PC-3 (cell line): Measurements from ENCODE around the gene SLC22A24. TPM values are rescaled to one million over a fixed set of nuclear protein-coding genes. Genes with fewer than 3 reads are reported as not detected.

ENCODE experiments used
- ATAC-seq: fragments of 200-7000 bp; cut with Tn5 transposase; 2 replicates; pipeline ENCODE4 v1.9.1; 2020; ENCODE audit warnings: mild to moderate bottlenecking, moderate library complexity
- BruUV-seq: library from RNA; stranded (reverse); fragments of 400-500 nt; replicated peaks from 2 replicates; lab custom pipeline; 2021; lab: Mats Ljungman, UMichigan
- CTCF ChIA-PET: fragments of 300-600 bp; sonication (Branson Sonifier 250); formaldehyde crosslinking; loops from one replicate; lab custom pipeline; 2022; ENCODE audit warnings: antibody characterized with exemption; lab: Charles Lee
- POLR2A ChIA-PET: fragments of 300-600 bp; sonication (Branson Sonifier 250); formaldehyde crosslinking; loops from one replicate; lab custom pipeline; 2022; ENCODE audit warnings: antibody characterized with exemption; ENCODE audit not compliant: unreplicated experiment; lab: Charles Lee
- DNase-seq: peaks from one replicate; pipeline ENCODE4 v3.0.0-alpha.2; 2015
- H2AFZ ChIP-seq: fragments of 300-600 bp; sonication (generic); 2 replicates; pipeline ENCODE4 v1.6.0; 2016; ENCODE audit warnings: antibody characterized with exemption, low read length
- H3F3A ChIP-seq: fragments of 300-600 bp; sonication (generic); one replicate; pipeline ENCODE4 v1.6.0; 2017; ENCODE audit warnings: antibody characterized with exemption, low read length, control low read depth, mild to moderate bottlenecking; ENCODE audit not compliant: unreplicated experiment
- H3K27ac ChIP-seq: fragments of 300-600 bp; sonication (generic); 2 replicates; pipeline ENCODE4 v1.5.1; 2016; ENCODE audit warnings: mild to moderate bottlenecking, low read length
- H3K27me3 ChIP-seq: fragments of 300-600 bp; sonication (generic); 2 replicates; pipeline ENCODE4 v1.6.1; 2016; ENCODE audit warnings: low read length, mixed read lengths
- H3K36me3 ChIP-seq: fragments of 300-600 bp; sonication (generic); 2 replicates; pipeline ENCODE4 v1.6.1; 2016; ENCODE audit warnings: low read depth, mixed run types, low read length, mixed read lengths
- H3K4me1 ChIP-seq: fragments of 300-600 bp; sonication (generic); 2 replicates; pipeline ENCODE4 v1.5.1; 2016; ENCODE audit warnings: low read length; ENCODE audit not compliant: insufficient read depth
- H3K4me2 ChIP-seq: fragments of 300-600 bp; sonication (generic); 2 replicates; pipeline ENCODE4 v1.6.0; 2016; ENCODE audit warnings: low read length
- H3K4me3 ChIP-seq: fragments of 300-600 bp; sonication (generic); 2 replicates; pipeline ENCODE4 v1.5.1; 2016; ENCODE audit warnings: mild to moderate bottlenecking, low read length, mixed read lengths
- H3K79me2 ChIP-seq: fragments of 300-600 bp; sonication (generic); 2 replicates; pipeline ENCODE4 v1.6.1; 2017; ENCODE audit warnings: low read length, mixed read lengths
- H3K9ac ChIP-seq: fragments of 300-600 bp; sonication (generic); 2 replicates; pipeline ENCODE4 v1.6.0; 2016; ENCODE audit warnings: mild to moderate bottlenecking, low read length
- H3K9me2 ChIP-seq: fragments of 300-600 bp; sonication (generic); replicated peaks from 2 replicates; pipeline ENCODE4 v1.6.1; 2016; ENCODE audit warnings: mixed run types, low read length, mixed read lengths
- H3K9me3 ChIP-seq: fragments of 300-600 bp; sonication (generic); 2 replicates; pipeline ENCODE4 v1.6.1; 2016; ENCODE audit warnings: low read length, mixed read lengths
- H4K20me1 ChIP-seq: fragments of 300-600 bp; sonication (generic); 2 replicates; pipeline ENCODE4 v1.6.1; 2016; ENCODE audit warnings: low read length, mixed read lengths
- EZH2 ChIP-seq: fragments of 300-600 bp; sonication (generic); IDR thresholded peaks from one replicate; pipeline ENCODE4 v1.6.1; 2017; ENCODE audit warnings: antibody characterized with exemption, mild to moderate bottlenecking, low read length; ENCODE audit not compliant: unreplicated experiment
- EZH2phosphoT487 ChIP-seq: fragments of 300-600 bp; sonication (generic); IDR thresholded peaks from 2 replicates; pipeline ENCODE4 v1.6.1; 2018; ENCODE audit warnings: mild to moderate bottlenecking, antibody characterized with exemption, low read length, borderline replicate concordance
- intact Hi-C: fragments of 100-400 bp; cut with micrococcal nuclease; formaldehyde crosslinking; loops from 2 replicates; pipeline ENCODE4 v1.9.0; 2023
- total RNA-seq: library from RNA; depleted of rRNA; stranded (reverse); fragments of >200 nt; gene quantifications from 2 replicates; pipeline ENCODE4 v1.2.3, GENCODE V29; 2014; rRNA removed
- TF ChIP-seq, protein P1 (sequence below): fragments of 300-600 bp; sonication (generic); conservative IDR thresholded peaks from 2 replicates; pipeline ENCODE4 v1.5.1; 2017; ENCODE audit warnings: antibody characterized with exemption, low read depth, mild to moderate bottlenecking, low read length

The SLC22A24 gene
- total RNA-seq, 1 experiment from 2014 or later = not detected

DNA sequence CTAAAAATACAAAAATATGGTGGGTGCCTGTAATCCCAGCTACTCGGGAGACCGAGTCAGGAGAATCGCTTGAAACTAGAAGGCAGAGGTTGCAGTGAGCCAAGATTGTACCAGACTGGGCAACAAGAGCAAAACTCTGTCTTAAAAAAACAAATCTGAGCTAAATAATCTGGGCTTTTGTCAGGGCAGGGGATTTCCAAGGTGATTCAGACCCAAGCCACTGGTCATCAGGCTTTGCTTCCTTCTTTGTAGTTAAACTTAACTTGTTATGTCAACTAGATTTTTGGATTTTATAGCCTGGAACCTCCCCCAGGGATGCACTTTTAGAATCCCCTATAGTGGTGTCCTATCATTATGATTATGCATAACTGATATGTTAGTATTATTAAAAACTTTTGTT is 101.4 kb downstream of the SLC22A24 start:
- TF ChIP-seq EZH2 = no peak
- TF ChIP-seq EZH2phosphoT487 = no peak
- TF ChIP-seq, protein P1, sequence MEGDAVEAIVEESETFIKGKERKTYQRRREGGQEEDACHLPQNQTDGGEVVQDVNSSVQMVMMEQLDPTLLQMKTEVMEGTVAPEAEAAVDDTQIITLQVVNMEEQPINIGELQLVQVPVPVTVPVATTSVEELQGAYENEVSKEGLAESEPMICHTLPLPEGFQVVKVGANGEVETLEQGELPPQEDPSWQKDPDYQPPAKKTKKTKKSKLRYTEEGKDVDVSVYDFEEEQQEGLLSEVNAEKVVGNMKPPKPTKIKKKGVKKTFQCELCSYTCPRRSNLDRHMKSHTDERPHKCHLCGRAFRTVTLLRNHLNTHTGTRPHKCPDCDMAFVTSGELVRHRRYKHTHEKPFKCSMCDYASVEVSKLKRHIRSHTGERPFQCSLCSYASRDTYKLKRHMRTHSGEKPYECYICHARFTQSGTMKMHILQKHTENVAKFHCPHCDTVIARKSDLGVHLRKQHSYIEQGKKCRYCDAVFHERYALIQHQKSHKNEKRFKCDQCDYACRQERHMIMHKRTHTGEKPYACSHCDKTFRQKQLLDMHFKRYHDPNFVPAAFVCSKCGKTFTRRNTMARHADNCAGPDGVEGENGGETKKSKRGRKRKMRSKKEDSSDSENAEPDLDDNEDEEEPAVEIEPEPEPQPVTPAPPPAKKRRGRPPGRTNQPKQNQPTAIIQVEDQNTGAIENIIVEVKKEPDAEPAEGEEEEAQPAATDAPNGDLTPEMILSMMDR = no peak
- Histone ChIP-seq H2AFZ (no peak overlapping the region), H3K9me3 (no peaks in the 10 kb centered on the region), H3K9ac (no peak overlapping the region), H3F3A (no peaks in the 10 kb centered on the region), H3K4me2 (no peak overlapping the region), H3K4me1 (no peaks in the 10 kb centered on the region), H4K20me1 (no peaks in the 10 kb centered on the region), H3K27ac (no peak overlapping the region), H3K4me3 (no peak overlapping the region), H3K79me2 (no peaks in the 10 kb centered on the region), H3K36me3 (no peaks in the 10 kb centered on the region), H3K27me3 (0 out of 2 replicates have a peak, but pooled peaks cover 4% of the 10 kb centered on the region), H3K9me2 (no peaks in the 10 kb centered on the region)
- ATAC-seq (no peak), DNase-seq (no peak)
- no TSS peak for BruUV-seq
- ChIA-PET POLR2A (no interaction called here), CTCF (no interaction called here)
- intact Hi-C loops = no loop called here

DNA sequence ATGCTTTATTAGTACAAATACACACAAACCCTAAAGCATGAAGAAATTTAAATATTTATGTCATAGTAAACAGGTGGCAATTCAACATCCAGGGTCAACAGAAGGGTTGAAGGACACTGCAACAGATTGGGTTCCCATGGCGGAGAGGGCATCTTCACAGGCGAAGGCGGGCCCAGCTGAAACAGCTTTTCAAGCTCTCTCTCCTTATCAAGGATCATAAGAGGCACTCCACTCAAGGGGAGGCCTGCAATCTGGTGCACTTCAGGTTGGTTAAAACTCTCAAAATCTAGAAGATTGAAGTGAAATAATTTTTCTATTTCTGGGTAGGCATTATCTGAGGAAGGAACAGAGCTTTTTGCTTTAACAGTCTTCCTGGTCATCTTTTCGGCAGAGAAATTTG is 111.6 kb downstream of the SLC22A24 start:
- no TSS peak for BruUV-seq
- Histone ChIP-seq H3K9me3 (no peaks in the 10 kb centered on the region), H2AFZ (no peak overlapping the region), H3K9ac (no peak overlapping the region), H3K4me2 (no peak overlapping the region), H3F3A (no peaks in the 10 kb centered on the region), H3K27ac (no peak overlapping the region), H3K4me1 (no peaks in the 10 kb centered on the region), H4K20me1 (no peaks in the 10 kb centered on the region), H3K79me2 (no peaks in the 10 kb centered on the region), H3K4me3 (no peak overlapping the region), H3K27me3 (peaks cover 44% of the 10 kb centered on the region), H3K9me2 (no peaks in the 10 kb centered on the region), H3K36me3 (no peaks in the 10 kb centered on the region)
- no peak for DNase-seq
- POLR2A ChIA-PET = no interaction called here
- CTCF ChIA-PET = no interaction called here
- ATAC-seq = no peak
- TF ChIP-seq EZH2 (no peak), EZH2phosphoT487 (no peak)
- TF ChIP-seq, protein P1 = no peak
- intact Hi-C loops = no loop called here

Other genes with a start within 250 kb of the SLC22A24 start
- gene CHRM1, start 222.9 kb downstream of the SLC22A24 start, total RNA-seq = not detected in 2 replicates
- not detected in 2 replicates for gene SLC22A6, start 159.3 kb downstream of the SLC22A24 start, total RNA-seq
- gene SLC22A8, start 128.4 kb downstream of the SLC22A24 start, total RNA-seq = not detected in 2 replicates
- not detected in 2 replicates for gene SLC22A25, start 99.4 kb upstream of the SLC22A24 start, total RNA-seq
- gene SLC22A9, start 225.6 kb upstream of the SLC22A24 start, total RNA-seq = not detected in 2 replicates